ENCODE data around the gene YARS2. TPM values are rescaled to one million over a fixed set of nuclear protein-coding genes. Genes with fewer than 3 reads are reported as not detected.
"Not testable (repeated sequence)": the region's sequence is repeated elsewhere in the genome, so short reads cannot be mapped to it uniquely, and the experiment has no call there.

YARS2 gene
- total and polyA plus RNA-seq, 2 donors: 21.0 to 23.7 TPM

- no peak for DNase-seq (ENCODE audit: low read depth in 6 of 9, low spot score in 9 of 9)
- H3K27me3 ChIP-seq (ENCODE audit: control insufficient read depth in 2 of 2, insufficient read depth in 1 of 2, low read length in 1 of 2): no peaks in the 10 kb centered on the region
- peaks cover 26 to 51% of the 10 kb centered on the region in 2 donors for H3K36me3 ChIP-seq (ENCODE audit: control insufficient read depth in 2 of 2, insufficient read depth in 2 of 2, low read length in 1 of 2)
- no peaks in the 10 kb centered on the region for H3K9me3 ChIP-seq (ENCODE audit: control insufficient read depth in 2 of 2, insufficient read depth in 1 of 2, low read length in 1 of 2)
- H3K4me3 ChIP-seq (ENCODE audit: low read length in 2 of 2): no peak overlapping the region
- 97% methylated on average over 3 of the region's 3 CpGs for WGBS
- no peaks in the 10 kb centered on the region for H3K4me1 ChIP-seq (ENCODE audit: control insufficient read depth in 2 of 2, insufficient read depth in 2 of 2, low read length in 2 of 2)
- no peak overlapping the region for H3K27ac ChIP-seq (ENCODE audit: low read depth in 1 of 2, low read length in 1 of 2)
Observed at GRCh38 chr12:32736445-32736844, 19.3 kb downstream of the YARS2 start.

GRCh38 chr12:32734952-32735351, 20.7 kb downstream of the YARS2 start:
- Histone ChIP-seq H3K9me3 (ENCODE audit: control insufficient read depth in 2 of 2, insufficient read depth in 1 of 2, low read length in 1 of 2) (no peaks in the 10 kb centered on the region), H3K4me1 (ENCODE audit: control insufficient read depth in 2 of 2, insufficient read depth in 2 of 2, low read length in 2 of 2) (no peaks in the 10 kb centered on the region), H3K27me3 (ENCODE audit: control insufficient read depth in 2 of 2, insufficient read depth in 1 of 2, low read length in 1 of 2) (no peaks in the 10 kb centered on the region), H3K4me3 (ENCODE audit: low read length in 2 of 2) (no peak overlapping the region), H3K27ac (ENCODE audit: low read depth in 1 of 2, low read length in 1 of 2) (no peak overlapping the region), H3K36me3 (ENCODE audit: control insufficient read depth in 2 of 2, insufficient read depth in 2 of 2, low read length in 1 of 2) (peaks cover 20 to 54% of the 10 kb centered on the region in 2 donors)
- no peak for DNase-seq (ENCODE audit: low read depth in 6 of 9, low spot score in 9 of 9)
- WGBS: 94% methylated on average over 1 of the region's 1 CpG

DNA sequence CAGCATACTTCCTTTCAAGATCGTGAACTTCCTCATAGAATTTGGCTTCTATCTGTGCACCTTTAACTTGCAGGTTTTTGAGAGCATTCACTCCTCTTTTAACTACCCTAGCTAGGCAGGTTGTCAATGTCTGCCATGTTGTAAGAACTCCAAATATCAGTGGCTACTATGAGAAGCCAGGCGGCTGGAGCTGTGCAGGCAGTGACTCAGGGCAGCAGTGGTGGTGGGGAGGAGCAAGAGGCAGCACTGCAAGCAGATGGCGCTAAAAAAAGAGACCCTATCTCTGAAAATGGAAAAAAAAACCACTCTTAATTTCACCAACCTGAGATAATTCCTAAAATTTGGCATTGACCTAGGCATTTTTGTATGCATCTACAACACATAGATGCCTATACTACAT, 28.5 kb downstream of the YARS2 start:
- H3K27ac ChIP-seq (ENCODE audit: low read depth in 1 of 2, low read length in 1 of 2): no peak overlapping the region
- no peaks in the 10 kb centered on the region for H3K27me3 ChIP-seq (ENCODE audit: control insufficient read depth in 2 of 2, insufficient read depth in 1 of 2, low read length in 1 of 2)
- WGBS: 91% methylated on average over 3 of the region's 3 CpGs
- no peaks in the 10 kb centered on the region for H3K4me1 ChIP-seq (ENCODE audit: control insufficient read depth in 2 of 2, insufficient read depth in 2 of 2, low read length in 2 of 2)
- no peak for DNase-seq (ENCODE audit: low read depth in 6 of 9, low spot score in 9 of 9)
- no peak overlapping the region for H3K4me3 ChIP-seq (ENCODE audit: low read length in 2 of 2)
- H3K9me3 ChIP-seq (ENCODE audit: control insufficient read depth in 2 of 2, insufficient read depth in 1 of 2, low read length in 1 of 2): no peaks in the 10 kb centered on the region
- H3K36me3 ChIP-seq (ENCODE audit: control insufficient read depth in 2 of 2, insufficient read depth in 2 of 2, low read length in 1 of 2): peaks cover 4 to 34% of the 10 kb centered on the region in 2 donors

DNA sequence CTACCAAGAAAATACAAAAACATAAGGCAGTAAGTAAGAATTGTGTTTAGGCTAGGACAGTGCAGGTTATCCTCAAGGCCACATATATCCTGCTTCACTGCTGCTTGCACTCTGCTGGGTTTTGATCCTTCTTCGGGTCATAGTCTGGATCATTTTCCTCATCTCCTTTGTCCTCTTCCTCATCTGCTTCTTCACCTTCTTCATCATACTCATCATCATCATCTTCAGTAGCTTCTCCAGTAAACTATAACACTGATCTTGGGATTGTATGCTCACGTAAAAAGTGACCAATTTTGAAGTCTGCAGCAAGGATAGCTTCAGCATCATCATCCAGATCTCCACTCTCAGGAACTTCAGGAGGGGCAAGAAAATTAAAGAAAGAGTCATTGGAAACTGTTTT, 29.4 kb downstream of the YARS2 start:
- no peak overlapping the region for H3K4me3 ChIP-seq (ENCODE audit: low read length in 2 of 2)
- no peaks in the 10 kb centered on the region for H3K4me1 ChIP-seq (ENCODE audit: control insufficient read depth in 2 of 2, insufficient read depth in 2 of 2, low read length in 2 of 2)
- WGBS: 98% methylated on average over 2 of the region's 2 CpGs
- no peak for DNase-seq (ENCODE audit: low read depth in 6 of 9, low spot score in 9 of 9)
- H3K27me3 ChIP-seq (ENCODE audit: control insufficient read depth in 2 of 2, insufficient read depth in 1 of 2, low read length in 1 of 2): no peaks in the 10 kb centered on the region
- no peaks in the 10 kb centered on the region for H3K9me3 ChIP-seq (ENCODE audit: control insufficient read depth in 2 of 2, insufficient read depth in 1 of 2, low read length in 1 of 2)
- no peak overlapping the region for H3K27ac ChIP-seq (ENCODE audit: low read depth in 1 of 2, low read length in 1 of 2)
- H3K36me3 ChIP-seq (ENCODE audit: control insufficient read depth in 2 of 2, insufficient read depth in 2 of 2, low read length in 1 of 2): peaks cover 4 to 37% of the 10 kb centered on the region in 2 donors

DNA sequence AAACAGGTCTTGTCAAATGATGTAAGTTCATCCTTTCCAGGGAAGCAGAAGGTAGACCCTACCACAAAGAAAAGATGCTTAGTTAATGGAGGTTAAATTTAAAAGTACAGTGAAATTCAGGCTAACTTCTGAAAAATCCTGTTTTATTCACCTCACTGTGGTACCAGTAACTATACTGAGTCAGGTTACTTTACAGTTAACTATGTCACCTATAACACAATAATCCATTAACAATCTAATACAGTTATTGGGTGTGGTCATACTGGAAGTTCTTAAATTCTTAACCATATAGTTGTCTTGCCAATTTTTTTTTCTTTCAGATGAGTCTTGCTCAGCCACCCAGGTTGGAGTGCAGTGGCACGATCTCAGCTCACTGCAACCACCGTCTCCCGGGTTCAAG, 30.4 kb downstream of the YARS2 start:
- H3K36me3 ChIP-seq (ENCODE audit: control insufficient read depth in 2 of 2, insufficient read depth in 2 of 2, low read length in 1 of 2): peaks cover 4 to 29% of the 10 kb centered on the region in 2 donors

DNA sequence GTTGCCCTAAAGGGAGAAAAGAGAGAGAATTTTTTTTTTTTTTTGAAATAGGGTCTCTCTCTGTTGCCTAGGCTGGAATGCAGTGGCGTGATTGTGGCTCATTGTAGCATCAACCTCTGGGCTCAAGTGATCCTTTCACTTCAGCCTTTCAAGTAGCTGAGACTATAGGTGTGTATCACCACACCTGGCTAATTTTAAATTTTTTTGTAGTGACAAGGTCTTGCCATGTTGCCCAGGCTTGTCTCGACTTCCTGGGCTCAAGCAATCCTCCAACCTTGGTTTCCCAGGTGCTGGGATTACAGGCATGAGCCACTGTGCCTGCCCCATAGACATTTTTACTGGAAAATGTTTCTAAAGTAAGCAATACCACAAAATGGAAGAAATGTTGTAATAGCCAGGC, 36.8 kb downstream of the YARS2 start:
- DNase-seq (ENCODE audit: low read depth in 6 of 9, low spot score in 9 of 9): no peak
- no peaks in the 10 kb centered on the region for H3K27me3 ChIP-seq (ENCODE audit: control insufficient read depth in 2 of 2, insufficient read depth in 1 of 2, low read length in 1 of 2)
- no peak overlapping the region for H3K4me3 ChIP-seq (ENCODE audit: low read length in 2 of 2)
- no peaks in the 10 kb centered on the region for H3K4me1 ChIP-seq (ENCODE audit: control insufficient read depth in 2 of 2, insufficient read depth in 2 of 2, low read length in 2 of 2)
- H3K36me3 ChIP-seq (ENCODE audit: control insufficient read depth in 2 of 2, insufficient read depth in 2 of 2, low read length in 1 of 2): peaks cover 4 to 20% of the 10 kb centered on the region in 2 donors
- no peak overlapping the region for H3K27ac ChIP-seq (ENCODE audit: low read depth in 1 of 2, low read length in 1 of 2)
- H3K9me3 ChIP-seq (ENCODE audit: control insufficient read depth in 2 of 2, insufficient read depth in 1 of 2, low read length in 1 of 2): no peaks in the 10 kb centered on the region
- over 99% methylated on average over 2 of the region's 2 CpGs for WGBS

More for the DNA sequence above, 30.4 kb downstream of the YARS2 start:
- 98% methylated on average over 3 of the region's 3 CpGs for WGBS
- H3K4me3 ChIP-seq (ENCODE audit: low read length in 2 of 2); H3K27me3 ChIP-seq (ENCODE audit: control insufficient read depth in 2 of 2, insufficient read depth in 1 of 2, low read length in 1 of 2); DNase-seq (ENCODE audit: low read depth in 6 of 9, low spot score in 9 of 9); H3K27ac ChIP-seq (ENCODE audit: low read depth in 1 of 2, low read length in 1 of 2); H3K9me3 ChIP-seq (ENCODE audit: control insufficient read depth in 2 of 2, insufficient read depth in 1 of 2, low read length in 1 of 2); H3K4me1 ChIP-seq (ENCODE audit: control insufficient read depth in 2 of 2, insufficient read depth in 2 of 2, low read length in 2 of 2): not testable (repeated sequence)

DNA sequence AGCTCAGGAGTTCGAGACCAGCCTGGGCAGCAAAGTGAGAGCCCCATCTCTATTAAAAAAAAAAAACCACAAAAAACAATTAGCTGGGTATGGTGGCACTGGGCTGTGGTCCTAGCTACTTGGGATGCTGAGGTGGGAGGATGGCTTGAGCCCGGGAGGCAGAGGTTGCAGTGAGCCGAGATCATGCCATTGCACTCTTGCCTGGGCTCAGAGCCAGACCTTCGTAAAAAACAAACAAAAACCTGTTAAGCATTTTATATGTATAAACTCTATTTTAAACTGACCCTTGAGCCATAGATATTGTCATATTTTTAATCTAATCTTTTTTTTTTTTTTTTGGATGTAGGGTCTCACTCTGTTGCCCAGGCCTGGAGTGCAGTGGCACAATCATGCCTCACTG, 40.9 kb downstream of the YARS2 start:
- WGBS: 98% methylated on average over 4 of the region's 4 CpGs
- H3K9me3 ChIP-seq (ENCODE audit: control insufficient read depth in 2 of 2, insufficient read depth in 1 of 2, low read length in 1 of 2): no peaks in the 10 kb centered on the region
- no peak overlapping the region for H3K4me3 ChIP-seq (ENCODE audit: low read length in 2 of 2)
- no peak for DNase-seq (ENCODE audit: low read depth in 6 of 9, low spot score in 9 of 9)
- no peak overlapping the region for H3K27ac ChIP-seq (ENCODE audit: low read depth in 1 of 2, low read length in 1 of 2)
- H3K36me3 ChIP-seq (ENCODE audit: control insufficient read depth in 2 of 2, insufficient read depth in 2 of 2, low read length in 1 of 2): peaks cover 13 to 27% of the 10 kb centered on the region in 2 donors
- H3K4me1 ChIP-seq (ENCODE audit: control insufficient read depth in 2 of 2, insufficient read depth in 2 of 2, low read length in 2 of 2): no peaks in the 10 kb centered on the region
- H3K27me3 ChIP-seq (ENCODE audit: control insufficient read depth in 2 of 2, insufficient read depth in 1 of 2, low read length in 1 of 2): no peaks in the 10 kb centered on the region

DNA sequence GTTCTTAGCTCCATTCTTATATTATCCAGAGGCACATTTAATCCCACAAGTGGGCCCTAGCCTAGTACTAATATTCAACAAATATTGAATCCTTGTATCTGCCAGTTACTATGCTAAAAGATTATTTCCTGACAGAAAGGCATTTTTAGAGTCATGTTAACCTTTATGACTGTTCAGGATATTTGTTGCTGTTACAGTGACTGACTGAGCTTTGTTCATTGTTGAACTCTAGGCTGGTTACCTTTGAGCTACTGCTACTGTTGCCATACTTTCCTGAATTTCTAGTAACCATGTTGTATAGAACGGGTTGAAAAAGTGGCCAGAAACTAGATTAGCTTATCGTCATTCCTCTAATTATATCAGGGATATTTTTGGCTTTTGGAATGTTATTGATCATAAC, 46.8 kb downstream of the YARS2 start:
- Histone ChIP-seq H3K4me1 (ENCODE audit: control insufficient read depth in 2 of 2, insufficient read depth in 2 of 2, low read length in 2 of 2) (no peaks in the 10 kb centered on the region), H3K36me3 (ENCODE audit: control insufficient read depth in 2 of 2, insufficient read depth in 2 of 2, low read length in 1 of 2) (peaks cover 9 to 28% of the 10 kb centered on the region in 2 donors)
- DNase-seq (ENCODE audit: low read depth in 6 of 9, low spot score in 9 of 9): no peak

DNA sequence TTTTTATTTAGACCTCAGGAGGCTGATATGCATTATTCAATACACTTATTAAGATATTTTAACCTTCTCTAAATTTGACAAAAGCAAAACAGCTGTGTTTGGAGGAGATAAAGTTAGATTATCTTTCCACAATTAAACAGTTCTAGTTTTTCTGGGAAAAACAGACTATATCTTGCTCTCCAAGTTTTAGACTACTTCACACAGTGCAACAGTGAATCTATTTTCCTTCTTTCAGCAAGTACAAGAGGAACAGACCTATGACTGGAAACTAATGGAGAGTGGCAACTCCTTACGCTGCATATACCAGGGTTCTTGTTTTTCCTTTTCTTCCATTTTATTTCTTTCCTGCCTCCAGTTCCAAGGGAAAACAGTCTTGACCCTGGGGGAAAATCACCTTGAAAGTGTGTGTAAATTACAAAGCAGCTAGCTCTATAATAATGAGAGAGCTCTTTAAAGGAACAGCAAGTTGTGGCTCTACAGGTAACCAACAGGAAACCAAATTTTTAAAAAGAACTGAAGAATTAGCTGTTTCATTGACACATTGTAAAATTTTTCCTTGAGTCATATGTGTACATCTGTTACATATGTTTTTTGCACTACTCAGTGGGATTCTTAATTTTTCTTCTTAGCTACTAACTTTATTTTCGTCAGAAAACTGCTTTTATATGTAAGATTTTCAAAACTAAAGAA, 49.2 kb downstream of the YARS2 start:
- Histone ChIP-seq H3K27ac (ENCODE audit: low read depth in 1 of 2, low read length in 1 of 2) (no peak overlapping the region), H3K4me3 (ENCODE audit: low read length in 2 of 2) (no peak overlapping the region), H3K9me3 (ENCODE audit: control insufficient read depth in 2 of 2, insufficient read depth in 1 of 2, low read length in 1 of 2) (no peaks in the 10 kb centered on the region), H3K36me3 (ENCODE audit: control insufficient read depth in 2 of 2, insufficient read depth in 2 of 2, low read length in 1 of 2) (peaks cover 7 to 20% of the 10 kb centered on the region in 2 donors), H3K27me3 (ENCODE audit: control insufficient read depth in 2 of 2, insufficient read depth in 1 of 2, low read length in 1 of 2) (no peaks in the 10 kb centered on the region), H3K4me1 (ENCODE audit: control insufficient read depth in 2 of 2, insufficient read depth in 2 of 2, low read length in 2 of 2) (no peaks in the 10 kb centered on the region)
- 86% methylated on average over 2 of the region's 2 CpGs for WGBS
- DNase-seq (ENCODE audit: low read depth in 6 of 9, low spot score in 9 of 9): no peak

More for the DNA sequence above, 46.8 kb downstream of the YARS2 start:
- no peak overlapping the region for H3K4me3 ChIP-seq (ENCODE audit: low read length in 2 of 2)
- no peaks in the 10 kb centered on the region for H3K9me3 ChIP-seq (ENCODE audit: control insufficient read depth in 2 of 2, insufficient read depth in 1 of 2, low read length in 1 of 2)
- H3K27me3 ChIP-seq (ENCODE audit: control insufficient read depth in 2 of 2, insufficient read depth in 1 of 2, low read length in 1 of 2): no peaks in the 10 kb centered on the region
- H3K27ac ChIP-seq (ENCODE audit: low read depth in 1 of 2, low read length in 1 of 2): no peak overlapping the region
- WGBS: 99% methylated on average over 2 of the region's 2 CpGs

All from thymus (tissue), 11 donors.